IMR-90 (cell line): Measurements from ENCODE around the gene ANAPC5. TPM values are rescaled to one million over a fixed set of nuclear protein-coding genes. Genes with fewer than 3 reads are reported as not detected.

Experiments used
- ATAC-seq: fragments of 200-7000 bp; cut with Tn5 transposase; 2 replicates; pipeline ENCODE4 v1.9.1; 2020; ENCODE audit warnings: low read depth, mild to moderate bottlenecking, moderate library complexity
- BruUV-seq: library from RNA; stranded (reverse); fragments of 400-500 nt; replicated peaks from 2 replicates; lab custom pipeline; 2021; lab: Mats Ljungman, UMichigan
- CTCF ChIA-PET: fragments of 300-600 bp; formaldehyde crosslinking; extraction: SDS; loops from one replicate; lab custom pipeline; 2021; ENCODE audit warnings: antibody characterized with exemption; lab: Yijun Ruan, JAX
- POLR2A ChIA-PET: fragments of 300-600 bp; sonication (Branson Sonifier 250); formaldehyde crosslinking; loops from one replicate; lab custom pipeline; 2022; ENCODE audit warnings: antibody characterized with exemption; ENCODE audit not compliant: unreplicated experiment; lab: Charles Lee
- DNase-seq: peaks from one replicate; pipeline ENCODE4 v3.0.0; 2013
- H2AFZ ChIP-seq: replicated peaks from 2 replicates; pipeline ENCODE3; 2013; ENCODE audit warnings: low read length, mild to moderate bottlenecking; ENCODE audit not compliant: poor library complexity
- H2AK5ac ChIP-seq: 2 replicates; pipeline ENCODE4 v1.6.1; 2013; ENCODE audit warnings: low read depth, low read length, inconsistent platforms
- H2AK9ac ChIP-seq: replicated peaks from 2 replicates; pipeline ENCODE3; 2013; ENCODE audit warnings: mild to moderate bottlenecking, low read depth, low read length, moderate library complexity; ENCODE audit not compliant: poor library complexity
- H2BK120ac ChIP-seq: 2 replicates; pipeline ENCODE4 v1.6.1; 2013; ENCODE audit warnings: low read depth, low read length, inconsistent platforms
- H2BK15ac ChIP-seq: 3 replicates; pipeline ENCODE4 v1.6.1; 2013; ENCODE audit warnings: low read depth, low read length, inconsistent platforms
- H2BK20ac ChIP-seq: 2 replicates; pipeline ENCODE4 v1.6.1; 2013; ENCODE audit warnings: low read depth, mild to moderate bottlenecking, inconsistent platforms, low read length, moderate library complexity
- H2BK5ac ChIP-seq: 2 replicates; pipeline ENCODE4 v1.6.1; 2013; ENCODE audit warnings: mild to moderate bottlenecking, low read depth, low read length, inconsistent platforms; ENCODE audit not compliant: poor library complexity, severe bottlenecking
- H3K14ac ChIP-seq: replicated peaks from 2 replicates; pipeline ENCODE4 v1.6.1; 2013; ENCODE audit warnings: low read depth, low read length, inconsistent platforms
- H3K18ac ChIP-seq: 2 replicates; pipeline ENCODE4 v1.6.1; 2013; ENCODE audit warnings: low read depth, low read length, control low read depth
- H3K23ac ChIP-seq: 2 replicates; pipeline ENCODE4 v1.6.1; 2013; ENCODE audit warnings: low read depth, low read length, inconsistent platforms
- H3K27ac ChIP-seq: 2 replicates; pipeline ENCODE4 v1.5.1; 2013; ENCODE audit warnings: mild to moderate bottlenecking, control low read depth, low read length; ENCODE audit not compliant: insufficient read depth
- H3K27me3 ChIP-seq: 2 replicates; pipeline ENCODE4 v1.6.1; 2013; ENCODE audit warnings: low read length; ENCODE audit not compliant: control insufficient read depth, insufficient read depth
- H3K36me3 ChIP-seq: 2 replicates; pipeline ENCODE4 v1.6.1; 2013; ENCODE audit warnings: low read length, mixed read lengths; ENCODE audit not compliant: control insufficient read depth, insufficient read depth
- H3K4ac ChIP-seq: 2 replicates; pipeline ENCODE4 v1.6.1; 2013; ENCODE audit warnings: low read depth, low read length, inconsistent platforms
- H3K4me1 ChIP-seq: 2 replicates; pipeline ENCODE4 v1.6.1; 2013; ENCODE audit warnings: low read length, mixed read lengths; ENCODE audit not compliant: control insufficient read depth, insufficient read depth
- H3K4me2 ChIP-seq: 2 replicates; pipeline ENCODE4 v1.6.1; 2013; ENCODE audit warnings: low read depth, mild to moderate bottlenecking, control low read depth, low read length, moderate library complexity
- H3K4me3 ChIP-seq: 2 replicates; pipeline ENCODE4 v1.5.1; 2013; ENCODE audit warnings: low read depth, mild to moderate bottlenecking, control low read depth, low read length, moderate library complexity; ENCODE audit not compliant: insufficient read depth
- H3K56ac ChIP-seq: 2 replicates; pipeline ENCODE4 v1.6.1; 2013; ENCODE audit warnings: low read length, inconsistent platforms; ENCODE audit not compliant: insufficient read depth; ENCODE audit errors: extremely low read depth
- H3K79me1 ChIP-seq, 2 experiments: 2 replicates each; pipeline ENCODE4 v1.6.1; 2013; ENCODE audit warnings: low read length in 2 of 2, inconsistent platforms in 1 of 2, low read depth in 1 of 2
- H3K9ac ChIP-seq: 2 replicates; pipeline ENCODE4 v1.6.1; 2013; ENCODE audit warnings: low read depth, low read length, control low read depth
- H3K9me1 ChIP-seq: 2 replicates; pipeline ENCODE4 v1.6.1; 2013; ENCODE audit warnings: low read length, inconsistent platforms; ENCODE audit not compliant: insufficient read depth
- H3K9me3 ChIP-seq: 2 replicates; pipeline ENCODE4 v1.6.1; 2013; ENCODE audit warnings: low read length; ENCODE audit not compliant: control insufficient read depth, insufficient read depth
- H4K20me1 ChIP-seq: 2 replicates; pipeline ENCODE4 v1.6.1; 2013; ENCODE audit warnings: low read length, inconsistent platforms; ENCODE audit not compliant: insufficient read depth
- H4K5ac ChIP-seq: 2 replicates; pipeline ENCODE4 v1.6.1; 2013; ENCODE audit warnings: mild to moderate bottlenecking, low read depth, low read length, control low read depth
- H4K8ac ChIP-seq, 2 experiments: 2 replicates each; pipeline ENCODE4 v1.6.1; 2013; ENCODE audit warnings: low read depth in 2 of 2, low read length in 2 of 2, control low read depth in 1 of 2, inconsistent platforms in 1 of 2
- H4K91ac ChIP-seq: 2 replicates; pipeline ENCODE4 v1.6.1; 2013; ENCODE audit warnings: low read depth, low read length, inconsistent platforms; ENCODE audit not compliant: insufficient read depth
- RCOR1 ChIP-seq: IDR thresholded peaks from 2 replicates; pipeline ENCODE4 v1.6.1; 2012; ENCODE audit warnings: mild to moderate bottlenecking, low read length, improper control_type of control experiment; ENCODE audit not compliant: insufficient replicate concordance
- WGBS, 2 experiments: methylation state at CpG; one replicate each; pipeline versions ENCODE4 v1.1.5 to v1.1.7; 2013; ENCODE audit warnings: missing lambda C conversion rate in 2 of 2; ENCODE audit not compliant: insufficient read length in 1 of 2; ENCODE audit errors: extremely low coverage in 2 of 2; 5-methylcytosine and 5-hydroxymethylcytosine counted together
- dilution Hi-C: fragments of 300-500 bp; cut with HindIII; formaldehyde crosslinking; loops from one replicate; pipeline ENCODE4 v1.14.3; 2018; ENCODE audit warnings: low sequenced_read_pairs; ENCODE audit not compliant: unreplicated experiment
- in situ Hi-C: fragments of 300-500 bp; cut with MboI; formaldehyde crosslinking; loops from 3 replicates; pipeline ENCODE4 v1.14.3; 2019; ENCODE audit warnings: low sequenced_read_pairs, inconsistent platforms, mixed read lengths
- intact Hi-C: fragments of 100-400 bp; cut with micrococcal nuclease; formaldehyde crosslinking; loops from 2 replicates; pipeline ENCODE4 v1.10.0; 2022
- polyA plus RNA-seq, 3 experiments: library from polyadenylated mRNA; depleted of rRNA; stranded (reverse); fragments of >200 nt; gene quantifications; 2 replicates each; pipeline ENCODE4 v1.2.3, GENCODE V29; 2012; ENCODE audit warnings: low replicate concordance in 1 of 3
- total RNA-seq: library from RNA; depleted of rRNA; stranded (reverse); fragments of >200 nt; gene quantifications from 2 replicates; pipeline ENCODE4 v1.2.3, GENCODE V29; 2012

ANAPC5 gene
- total and polyA plus RNA-seq, 2 of the 4 experiments (the other 2 are of a cell fraction) = 157 to 211 TPM

DNA sequence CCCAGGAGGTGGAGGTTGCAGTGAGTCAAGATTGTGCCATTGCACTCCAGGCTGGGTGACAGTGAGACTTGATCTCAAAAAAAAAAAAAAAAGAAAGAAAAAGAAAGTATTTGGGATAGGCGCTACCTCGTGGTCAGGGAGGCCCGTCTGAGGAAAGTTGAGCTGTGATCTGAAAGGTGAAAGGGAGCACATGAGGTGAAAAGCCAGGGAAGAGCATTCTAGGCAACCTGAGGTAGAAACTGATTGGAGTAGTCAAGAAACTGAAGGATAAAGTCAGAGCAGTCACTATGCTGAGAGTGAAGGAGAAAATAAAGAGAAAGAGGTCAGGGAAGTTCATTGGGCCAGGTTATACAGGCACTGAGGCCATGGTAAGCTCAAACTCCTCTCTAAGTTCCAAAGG is 7.7 kb downstream of the ANAPC5 start:
- Histone ChIP-seq H3K27me3 (no peaks in the 10 kb centered on the region), H2BK120ac (no peak overlapping the region), H3K9ac (no peak overlapping the region), H2AFZ (no peak overlapping the region), H3K36me3 (peaks cover 37% of the 10 kb centered on the region), H4K8ac (no peak overlapping the region), H4K5ac (no peak overlapping the region), H2BK15ac (no peak overlapping the region), H3K27ac (no peak overlapping the region), H2BK20ac (no peak overlapping the region), H3K4me1 (no peaks in the 10 kb centered on the region), H3K4me3 (no peak overlapping the region), H3K9me1 (no peaks in the 10 kb centered on the region), H3K18ac (no peak overlapping the region), H3K23ac (no peak overlapping the region), H2AK5ac (no peak overlapping the region), H3K56ac (no peak overlapping the region), H3K4me2 (no peak overlapping the region), H4K91ac (no peak overlapping the region), H3K9me3 (no peaks in the 10 kb centered on the region), H2BK5ac (no peak overlapping the region), H3K4ac (no peak overlapping the region), H2AK9ac (no peak overlapping the region), H3K14ac (no peak overlapping the region), H3K79me1 (peaks cover 13 to 35% of the 10 kb centered on the region in 2 experiments), H4K20me1 (no peaks in the 10 kb centered on the region)
- BruUV-seq = no TSS peak
- no peak for ATAC-seq
- POLR2A ChIA-PET = interaction anchor here (0.6 kb wide), 1 partner anchor 134 kb away, joined by 7 read pairs; no protein-coding TSS in a partner anchor
- intact Hi-C loops = no loop called here
- in situ Hi-C loops = no loop called here
- dilution Hi-C loops = no loop called here
- no peak for DNase-seq
- WGBS, 2 experiments = 96% methylated on average over 3 of the region's 3 CpGs; no CpG with 5 or more reads in 1 of the 2 experiments
- no peak for TF ChIP-seq RCOR1
- CTCF ChIA-PET = no interaction called here
